DMS114 treated with DMSO at 0.1 percent for 48 hours (cell line): ENCODE results near the gene HEMK1.

Experiments
- DNase-seq: peaks from one replicate; lab custom pipeline; 2025; ENCODE audit not compliant: unreplicated experiment; lab: John Stamatoyannopoulos, UW

Gene HEMK1

GRCh38 chr3:50633230-50633790, 64.0 kb downstream of the HEMK1 start:
- DNase-seq, result no peak

DNA sequence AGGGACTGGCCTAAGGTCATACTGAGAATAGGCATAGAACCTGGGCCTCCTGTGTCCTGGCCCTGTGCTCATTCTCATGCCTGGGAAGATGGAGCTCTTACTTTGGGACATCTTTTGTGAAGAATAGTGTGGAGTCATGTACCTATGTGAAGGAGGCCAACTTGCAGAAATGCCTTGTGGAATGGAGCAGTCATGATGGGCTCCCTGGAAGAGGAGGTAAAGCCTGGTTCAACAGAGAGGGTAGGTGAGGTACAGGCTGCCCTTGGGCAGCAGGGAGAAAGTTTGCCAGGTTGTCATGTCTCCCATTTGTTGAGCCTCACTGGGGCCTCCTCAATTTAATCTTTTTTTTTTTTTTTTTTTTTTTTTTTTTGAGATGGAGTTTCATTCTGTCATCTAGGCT, 65.7 kb downstream of the HEMK1 start:
- no peak for DNase-seq

DNA sequence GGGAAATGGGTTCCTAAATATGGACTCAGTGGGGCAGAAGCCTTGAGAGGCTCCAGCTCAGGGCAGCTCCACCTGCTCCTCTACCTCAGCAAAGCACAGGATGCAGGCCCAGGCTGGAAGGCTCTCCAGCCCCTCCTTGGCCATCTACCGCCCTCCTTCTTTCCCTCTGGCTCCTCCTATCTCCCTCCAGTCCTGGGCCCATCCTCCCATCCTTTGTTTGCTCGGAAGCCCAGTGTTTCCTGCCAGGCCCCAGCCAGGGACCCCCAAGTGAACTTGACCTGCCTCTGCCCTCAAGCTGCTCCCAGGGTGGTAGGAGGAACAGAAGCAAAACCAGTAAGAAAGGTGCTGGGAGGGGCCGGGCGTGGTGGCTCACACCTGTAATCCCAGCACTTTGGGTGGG, 67.7 kb downstream of the HEMK1 start:
- DNase-seq, result no peak

DNA sequence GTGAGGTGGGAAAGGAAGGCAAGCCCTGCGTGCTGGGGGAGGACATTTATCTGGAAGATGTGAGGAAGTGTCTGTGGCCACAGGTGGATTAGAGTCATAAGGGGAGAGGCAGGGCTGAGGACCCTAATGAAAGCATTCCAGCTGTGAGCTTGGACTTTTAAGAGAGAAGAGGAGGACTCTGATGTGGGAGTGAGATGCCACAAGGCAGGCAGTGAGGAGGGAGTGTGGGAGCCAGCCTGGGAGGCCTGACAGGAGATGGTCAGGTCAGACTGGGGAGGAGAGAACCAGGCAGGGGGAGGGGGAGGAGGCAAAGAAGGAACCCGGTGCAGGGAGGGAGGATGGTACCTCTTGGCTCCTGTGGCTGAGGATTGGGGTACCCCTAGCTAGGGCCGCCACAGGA, 68.6 kb downstream of the HEMK1 start:
- DNase-seq, result no peak

GRCh38 chr3:50639055-50639494, 69.8 kb downstream of the HEMK1 start:
- no peak for DNase-seq

GRCh38 chr3:50642382-50642781, 73.1 kb downstream of the HEMK1 start:
- no peak for DNase-seq

GRCh38 chr3:50644561-50644960, 75.2 kb downstream of the HEMK1 start:
- DNase-seq, result no peak

DNA sequence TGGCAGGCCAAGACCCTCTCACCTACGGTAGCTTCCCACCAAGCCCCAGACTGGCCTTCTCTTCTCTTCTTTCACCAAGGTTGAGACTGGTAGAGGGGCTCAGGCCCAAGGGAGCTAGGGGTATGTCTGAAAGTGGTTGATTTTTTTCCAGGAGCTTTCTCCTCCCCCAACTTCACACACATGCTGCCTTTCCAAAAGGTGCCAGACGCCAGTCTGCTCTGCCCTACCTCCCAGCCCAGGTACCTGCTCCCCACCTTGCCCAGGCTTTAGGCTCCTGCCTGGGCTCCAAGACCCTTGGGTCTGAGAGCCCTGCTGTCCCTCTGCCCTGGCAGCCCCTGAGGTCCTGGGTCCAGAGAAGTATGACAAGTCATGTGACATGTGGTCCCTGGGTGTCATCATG, 76.1 kb downstream of the HEMK1 start:
- DNase-seq, result no peak
